Lower lobe of right lung (tissue), 2 donors: Measurements from ENCODE around the gene MS4A6E. TPM values are rescaled to one million over a fixed set of nuclear protein-coding genes. Genes with fewer than 3 reads are reported as not detected.

Experiments used
- ATAC-seq, 2 donors: fragments of 200-7000 bp; cut with Tn5 transposase; one replicate each; pipeline ENCODE4 v1.9.1; 2020 to 2022; ENCODE audit warnings: mild to moderate bottlenecking in 2 of 2, moderate library complexity in 2 of 2
- DNase-seq: peaks from one replicate; pipeline ENCODE4 v3.0.0-alpha.2; 2020
- H3K27ac ChIP-seq: fragments of 200-600 bp; one replicate; pipeline ENCODE4 v1.8.0; 2022
- H3K27me3 ChIP-seq: fragments of 200-600 bp; one replicate; pipeline ENCODE4 v1.8.0; 2022; ENCODE audit warnings: low read depth
- H3K36me3 ChIP-seq: fragments of 200-600 bp; one replicate; pipeline ENCODE4 v1.8.0; 2022; ENCODE audit warnings: mild to moderate bottlenecking
- H3K4me1 ChIP-seq: fragments of 200-600 bp; one replicate; pipeline ENCODE4 v1.8.0; 2022
- H3K4me3 ChIP-seq: fragments of 200-600 bp; one replicate; pipeline ENCODE4 v1.8.0; 2022; ENCODE audit warnings: mild to moderate bottlenecking
- H3K9me3 ChIP-seq: fragments of 200-600 bp; one replicate; pipeline ENCODE4 v1.8.0; 2022
- intact Hi-C: fragments of 100-400 bp; cut with DNase I; formaldehyde crosslinking; loops from one replicate; pipeline ENCODE4 v1.11.0; 2022
- total RNA-seq: library from RNA; stranded (reverse); fragmentation: NEBNext Ultra II Directional; extraction: Animal tissue kit (Norgen Biotek cat#: 25700); gene quantifications from one replicate; pipeline ENCODE4 v1.2.1, GENCODE V29; 2021
- TF ChIP-seq, protein P1 (sequence below): fragments of 200-600 bp; IDR thresholded peaks from one replicate; pipeline ENCODE4 v1.8.0; 2022; ENCODE audit warnings: antibody characterized with exemption, mild to moderate bottlenecking
- donor health status: DM: no; HTN: yes; CAD: no; lungs with severe emphysema.

The MS4A6E gene
- total RNA-seq, 1 donor from 2014 or later = not detected

DNA sequence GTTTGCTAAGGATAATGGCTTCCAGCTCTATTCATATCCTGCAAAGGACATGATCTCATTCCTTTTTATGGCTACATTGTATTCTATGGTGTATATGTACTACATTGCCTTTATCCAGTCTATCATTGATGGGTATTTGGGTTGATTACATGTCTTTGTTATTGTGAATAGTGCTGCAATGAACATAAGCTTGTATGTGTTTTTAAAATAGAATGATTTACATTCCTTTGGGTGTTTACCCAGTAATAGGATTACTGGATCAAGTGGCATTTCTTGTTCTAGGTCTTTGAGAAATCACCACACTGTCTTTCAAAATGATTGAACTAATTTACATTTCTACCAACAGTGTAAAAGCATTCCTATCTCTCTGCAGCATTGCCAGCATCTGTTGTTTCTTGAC, 6.0 kb upstream of the MS4A6E start:
- no peak for ATAC-seq
- DNase-seq = no peak
- Histone ChIP-seq H3K4me3 (no peak overlapping the region), H3K9me3 (peaks cover 4% of the 10 kb centered on the region), H3K36me3 (no peaks in the 10 kb centered on the region), H3K4me1 (no peaks in the 10 kb centered on the region), H3K27ac (no peak overlapping the region), H3K27me3 (no peaks in the 10 kb centered on the region)
- TF ChIP-seq, protein P1, sequence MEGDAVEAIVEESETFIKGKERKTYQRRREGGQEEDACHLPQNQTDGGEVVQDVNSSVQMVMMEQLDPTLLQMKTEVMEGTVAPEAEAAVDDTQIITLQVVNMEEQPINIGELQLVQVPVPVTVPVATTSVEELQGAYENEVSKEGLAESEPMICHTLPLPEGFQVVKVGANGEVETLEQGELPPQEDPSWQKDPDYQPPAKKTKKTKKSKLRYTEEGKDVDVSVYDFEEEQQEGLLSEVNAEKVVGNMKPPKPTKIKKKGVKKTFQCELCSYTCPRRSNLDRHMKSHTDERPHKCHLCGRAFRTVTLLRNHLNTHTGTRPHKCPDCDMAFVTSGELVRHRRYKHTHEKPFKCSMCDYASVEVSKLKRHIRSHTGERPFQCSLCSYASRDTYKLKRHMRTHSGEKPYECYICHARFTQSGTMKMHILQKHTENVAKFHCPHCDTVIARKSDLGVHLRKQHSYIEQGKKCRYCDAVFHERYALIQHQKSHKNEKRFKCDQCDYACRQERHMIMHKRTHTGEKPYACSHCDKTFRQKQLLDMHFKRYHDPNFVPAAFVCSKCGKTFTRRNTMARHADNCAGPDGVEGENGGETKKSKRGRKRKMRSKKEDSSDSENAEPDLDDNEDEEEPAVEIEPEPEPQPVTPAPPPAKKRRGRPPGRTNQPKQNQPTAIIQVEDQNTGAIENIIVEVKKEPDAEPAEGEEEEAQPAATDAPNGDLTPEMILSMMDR = no peak
- intact Hi-C loops = no loop called here

GRCh38 chr11:60328460-60328859, 1.4 kb downstream of the MS4A6E start:
- Histone ChIP-seq H3K27ac (no peak overlapping the region), H3K4me1 (no peaks in the 10 kb centered on the region)
- no peak for DNase-seq

DNA sequence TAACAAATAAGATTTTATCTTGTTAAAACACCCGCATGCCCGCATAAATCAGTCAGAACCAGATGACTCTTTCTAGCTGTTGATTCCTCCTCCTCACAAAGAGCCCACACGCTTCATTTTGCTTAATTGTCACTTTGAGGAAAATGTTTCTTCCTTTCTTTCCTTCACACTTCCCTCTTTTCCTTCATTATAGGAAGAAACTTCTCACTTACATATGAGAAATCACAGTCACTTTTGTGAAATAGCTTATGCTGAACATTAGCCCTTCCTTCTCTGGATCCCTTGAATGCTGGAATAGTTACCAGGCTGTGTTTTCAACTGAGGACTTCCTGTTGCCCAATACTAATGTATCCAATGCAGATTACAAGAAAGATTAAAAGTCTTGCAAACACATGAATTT, 5.8 kb downstream of the MS4A6E start:
- Histone ChIP-seq H3K4me1 (no peaks in the 10 kb centered on the region), H3K9me3 (no peaks in the 10 kb centered on the region), H3K4me3 (no peak overlapping the region), H3K27ac (no peak overlapping the region), H3K27me3 (no peaks in the 10 kb centered on the region), H3K36me3 (no peaks in the 10 kb centered on the region)
- ATAC-seq (peak; percentile 25 to 33), DNase-seq (no peak)
- intact Hi-C loops = no loop called here
- TF ChIP-seq, protein P1 = no peak

More at GRCh38 chr11:60328460-60328859, 1.4 kb downstream of the MS4A6E start:
- Histone ChIP-seq H3K4me3 (no peak overlapping the region), H3K36me3 (no peaks in the 10 kb centered on the region), H3K9me3 (no peaks in the 10 kb centered on the region), H3K27me3 (no peaks in the 10 kb centered on the region)
- ATAC-seq = no peak
- intact Hi-C loops = no loop called here
- TF ChIP-seq, protein P1 = no peak

DNA sequence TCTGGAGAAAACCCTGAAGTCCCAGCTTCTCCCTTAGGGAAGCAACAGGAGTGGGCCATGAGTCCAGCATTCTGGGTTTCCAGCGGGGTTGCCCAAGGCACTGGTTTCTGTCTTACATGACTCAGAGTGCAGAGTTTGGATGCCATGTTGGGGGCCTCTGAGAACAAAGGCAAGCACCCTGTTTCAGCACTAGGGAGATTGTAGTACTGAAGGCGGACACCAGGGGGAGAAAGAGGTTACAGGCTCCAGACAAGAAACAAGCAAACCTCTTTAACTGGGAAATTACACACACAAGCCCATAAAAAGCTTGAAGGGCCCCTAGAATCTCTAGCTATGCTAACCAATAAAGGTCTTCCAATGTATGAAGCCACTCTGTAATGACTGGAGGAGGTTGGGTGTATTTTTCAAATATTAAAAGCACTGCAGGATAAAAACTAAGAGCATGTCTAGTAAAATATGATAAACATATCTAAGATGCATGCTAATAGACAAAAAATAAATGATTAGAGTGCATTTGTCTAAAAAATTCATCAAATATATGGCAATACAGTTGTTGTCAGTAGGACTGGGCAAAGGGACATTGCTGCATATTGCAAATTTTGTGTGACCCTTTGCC, 7.1 kb downstream of the MS4A6E start:
- Histone ChIP-seq H3K27me3 (no peaks in the 10 kb centered on the region), H3K36me3 (no peaks in the 10 kb centered on the region), H3K4me3 (no peak overlapping the region), H3K9me3 (no peaks in the 10 kb centered on the region), H3K27ac (no peak overlapping the region), H3K4me1 (no peaks in the 10 kb centered on the region)
- intact Hi-C loops = no loop called here
- TF ChIP-seq, protein P1 = peak; percentile 80
- peak; percentile 78 to 84 for ATAC-seq
- peak; percentile 49 for DNase-seq

GRCh38 chr11:60336767-60337391, 9.8 kb downstream of the MS4A6E start:
- TF ChIP-seq, protein P1 = no peak
- intact Hi-C loops = no loop called here
- Histone ChIP-seq H3K9me3 (no peaks in the 10 kb centered on the region), H3K4me3 (no peak overlapping the region), H3K27ac (no peak overlapping the region), H3K36me3 (no peaks in the 10 kb centered on the region), H3K27me3 (no peaks in the 10 kb centered on the region), H3K4me1 (no peaks in the 10 kb centered on the region)
- no peak for DNase-seq
- peak; percentile 24 to 43 for ATAC-seq
